HEK293 (cell line): ENCODE results near the gene IMMT.

Source experiments
- CTCF ChIA-PET: fragments of 350-600 bp; formaldehyde crosslinking; extraction: SDS; loops from one replicate; lab custom pipeline; 2021; ENCODE audit warnings: antibody characterized with exemption; lab: Yijun Ruan, JAX
- POLR2A ChIA-PET: fragments of 300-600 bp; formaldehyde crosslinking; extraction: SDS; loops from one replicate; lab custom pipeline; 2020; ENCODE audit warnings: antibody characterized with exemption, inconsistent platforms; lab: Yijun Ruan, JAX
- H3K27ac ChIP-seq: fragments of 200-500 bp; sonication (Bioruptor generic); 2 replicates; pipeline ENCODE4 v1.5.1; 2014; ENCODE audit warnings: low read depth, low read length, control low read depth, inconsistent platforms; ENCODE audit errors: extremely low read depth
- H3K36me3 ChIP-seq, 2 experiments: fragments of 200-500 bp in 1 of 2; sonication (Bioruptor generic) in 1 of 2; 1 replicate in 1 of 2; 2 replicates in 1 of 2; pipeline ENCODE4 v1.5.1; 2014 to 2017; ENCODE audit warnings: inconsistent platforms in 2 of 2, low read length in 2 of 2; ENCODE audit not compliant: control insufficient read depth in 2 of 2, insufficient read depth in 1 of 2
- H3K4me1 ChIP-seq: fragments of 200-500 bp; sonication (Bioruptor generic); 2 replicates; pipeline ENCODE4 v1.5.1; 2014; ENCODE audit warnings: mild to moderate bottlenecking, low read length, inconsistent platforms; ENCODE audit not compliant: control insufficient read depth, insufficient read depth
- H3K4me3 ChIP-seq: 2 replicates; pipeline ENCODE4 v1.5.1; 2011; ENCODE audit warnings: low read depth, mild to moderate bottlenecking, control low read depth, low read length, moderate library complexity
- H3K9me3 ChIP-seq: fragments of 200-500 bp; sonication (Bioruptor generic); 2 replicates; pipeline ENCODE4 v1.5.1; 2014; ENCODE audit warnings: low read depth, low read length, inconsistent platforms; ENCODE audit not compliant: control insufficient read depth, insufficient read depth
- AEBP2 ChIP-seq: fragments of 450-650 bp; formaldehyde crosslinking; IDR thresholded peaks from 2 replicates; pipeline ENCODE4 v1.5.1; 2016; ENCODE audit warnings: missing biosample characterization, missing genetic modification characterization, borderline replicate concordance
- BCL11A ChIP-seq: fragments of 450-650 bp; formaldehyde crosslinking; IDR thresholded peaks from 2 replicates; pipeline ENCODE4 v1.5.1; 2016; ENCODE audit warnings: low read depth, missing biosample characterization, missing genetic modification characterization
- BCL11B ChIP-seq: fragments of 450-650 bp; formaldehyde crosslinking; IDR thresholded peaks from 2 replicates; pipeline ENCODE4 v1.5.1; 2016; ENCODE audit warnings: low read depth, missing biosample characterization, missing genetic modification characterization
- EGR2 ChIP-seq: fragments of 450-650 bp; formaldehyde crosslinking; IDR thresholded peaks from 2 replicates; pipeline ENCODE4 v1.5.1; 2016; ENCODE audit warnings: low read depth, missing biosample characterization, missing genetic modification characterization
- GLIS1 ChIP-seq: fragments of 450-650 bp; formaldehyde crosslinking; IDR thresholded peaks from 2 replicates; pipeline ENCODE4 v1.5.1; 2016; ENCODE audit warnings: missing biosample characterization, missing genetic modification characterization
- SP2 ChIP-seq: fragments of 450-650 bp; formaldehyde crosslinking; IDR thresholded peaks from 2 replicates; pipeline ENCODE4 v1.5.1; 2016; ENCODE audit warnings: missing biosample characterization, missing genetic modification characterization
- TCF7L2 ChIP-seq: IDR thresholded peaks from 2 replicates; pipeline ENCODE4 v1.6.1; 2011; ENCODE audit warnings: low read depth, mild to moderate bottlenecking, inconsistent platforms, low read length, moderate library complexity, borderline replicate concordance
- ZBTB49 ChIP-seq: fragments of 450-650 bp; formaldehyde crosslinking; IDR thresholded peaks from 2 replicates; pipeline ENCODE4 v1.5.1; 2016; ENCODE audit warnings: missing biosample characterization, missing genetic modification characterization, low read depth
- ZBTB7A ChIP-seq: fragments of 450-650 bp; formaldehyde crosslinking; IDR thresholded peaks from 2 replicates; pipeline ENCODE4 v1.5.1; 2016; ENCODE audit warnings: low read depth, missing biosample characterization, missing genetic modification characterization
- ZFHX2 ChIP-seq: fragments of 450-650 bp; formaldehyde crosslinking; conservative IDR thresholded peaks from 2 replicates; pipeline ENCODE4 v1.5.1; 2016; ENCODE audit warnings: missing biosample characterization, missing genetic modification characterization
- ZIC2 ChIP-seq: fragments of 450-650 bp; formaldehyde crosslinking; IDR thresholded peaks from 2 replicates; pipeline ENCODE4 v1.5.1; 2016; ENCODE audit warnings: missing biosample characterization, missing genetic modification characterization
- ZNF112 ChIP-seq: fragments of 450-650 bp; formaldehyde crosslinking; IDR thresholded peaks from 2 replicates; pipeline ENCODE4 v1.5.0; 2017; ENCODE audit warnings: missing biosample characterization, missing genetic modification characterization
- ZNF132 ChIP-seq: fragments of 450-650 bp; formaldehyde crosslinking; IDR thresholded peaks from 2 replicates; pipeline ENCODE4 v1.5.1; 2017; ENCODE audit warnings: missing biosample characterization, missing genetic modification characterization, borderline replicate concordance
- ZNF146 ChIP-seq: fragments of 450-650 bp; formaldehyde crosslinking; IDR thresholded peaks from 2 replicates; pipeline ENCODE4 v1.5.1; 2016; ENCODE audit warnings: missing biosample characterization, missing genetic modification characterization
- ZNF211 ChIP-seq: fragments of 450-650 bp; formaldehyde crosslinking; IDR thresholded peaks from 2 replicates; pipeline ENCODE4 v1.5.1; 2016; ENCODE audit warnings: low read depth, missing biosample characterization, missing genetic modification characterization
- ZNF248 ChIP-seq: fragments of 450-650 bp; formaldehyde crosslinking; IDR thresholded peaks from 2 replicates; pipeline ENCODE4 v1.5.1; 2017; ENCODE audit warnings: missing biosample characterization, missing genetic modification characterization
- ZNF324 ChIP-seq: fragments of 450-650 bp; formaldehyde crosslinking; IDR thresholded peaks from 2 replicates; pipeline ENCODE4 v1.5.1; 2016; ENCODE audit warnings: missing biosample characterization, missing genetic modification characterization
- ZNF335 ChIP-seq: fragments of 450-650 bp; formaldehyde crosslinking; conservative IDR thresholded peaks from 2 replicates; pipeline ENCODE4 v1.5.1; 2016; ENCODE audit warnings: missing biosample characterization, missing genetic modification characterization
- ZNF366 ChIP-seq: fragments of 450-650 bp; formaldehyde crosslinking; conservative IDR thresholded peaks from 2 replicates; pipeline ENCODE4 v1.5.1; 2016; ENCODE audit warnings: missing biosample characterization, missing genetic modification characterization
- ZNF501 ChIP-seq: fragments of 450-650 bp; formaldehyde crosslinking; IDR thresholded peaks from 2 replicates; pipeline ENCODE4 v1.5.1; 2016; ENCODE audit warnings: missing biosample characterization, missing genetic modification characterization
- ZNF548 ChIP-seq: fragments of 450-650 bp; formaldehyde crosslinking; IDR thresholded peaks from 2 replicates; pipeline ENCODE4 v1.5.1; 2016; ENCODE audit warnings: missing biosample characterization, missing genetic modification characterization
- ZNF549 ChIP-seq: fragments of 450-650 bp; IDR thresholded peaks from 2 replicates; pipeline ENCODE4 v1.5.1; 2018; ENCODE audit warnings: missing biosample characterization, missing genetic modification characterization, mild to moderate bottlenecking, inconsistent platforms, moderate library complexity
- ZNF692 ChIP-seq: fragments of 450-650 bp; formaldehyde crosslinking; IDR thresholded peaks from 2 replicates; pipeline ENCODE4 v1.5.1; 2016; ENCODE audit warnings: missing biosample characterization, missing genetic modification characterization
- ZNF777 ChIP-seq: fragments of 450-650 bp; formaldehyde crosslinking; IDR thresholded peaks from 2 replicates; pipeline ENCODE4 v1.5.1; 2017; ENCODE audit warnings: missing biosample characterization, missing genetic modification characterization, borderline replicate concordance
- ZNF830 ChIP-seq: fragments of 450-650 bp; IDR thresholded peaks from 2 replicates; pipeline ENCODE4 v1.5.0; 2018; ENCODE audit warnings: missing biosample characterization, missing genetic modification characterization, low read depth, mild to moderate bottlenecking, moderate library complexity

Gene IMMT

GRCh38 chr2:86223927-86224560 is 28.8 kb upstream of the IMMT start:
- Histone ChIP-seq H3K9me3 (no peaks in the 10 kb centered on the region), H3K4me1 (no peaks in the 10 kb centered on the region), H3K27ac (no peak overlapping the region), H3K4me3 (no peak overlapping the region), H3K36me3 (no peaks in the 10 kb centered on the region)
- POLR2A ChIA-PET, result no interaction called here
- TF ChIP-seq ZNF366 (tag by site-specific recombination) (no peak), SP2 (tag by site-specific recombination) (no peak), ZNF549 (no peak), AEBP2 (tag by site-specific recombination) (no peak), BCL11B (no peak), ZNF324 (no peak), ZNF335 (tag by site-specific recombination) (no peak), ZNF146 (tag by site-specific recombination) (no peak), ZBTB7A (tag by site-specific recombination) (no peak)
- CTCF ChIA-PET, result interaction anchor here (0.6 to 4.6 kb wide), 3 partner anchors 9 to 147 kb away, joined by 3 to 119 read pairs (median 4); no protein-coding TSS in a partner anchor

GRCh38 chr2:86223140-86223926 is 28.1 kb upstream of the IMMT start:
- Histone ChIP-seq H3K9me3 (no peaks in the 10 kb centered on the region), H3K27ac (no peak overlapping the region), H3K4me1 (no peaks in the 10 kb centered on the region), H3K36me3 (no peaks in the 10 kb centered on the region), H3K4me3 (no peak overlapping the region)
- ChIA-PET POLR2A (no interaction called here), CTCF (interaction anchor here (0.6 to 4.6 kb wide), 4 partner anchors 8 to 148 kb away, joined by 4 to 119 read pairs (median 14); no protein-coding TSS in a partner anchor)
- TF ChIP-seq ZNF211 (tag by site-specific recombination), result no peak
- no peak for TF ChIP-seq ZNF132 (tag by site-specific recombination)
- no peak for TF ChIP-seq ZNF830 (tag by site-specific recombination)
- TF ChIP-seq ZNF501 (tag by site-specific recombination), result no peak
- TF ChIP-seq GLIS1 (tag by site-specific recombination), result peak; percentile 45
- no peak for TF ChIP-seq ZNF777 (tag by site-specific recombination)
- peak; percentile 65 for TF ChIP-seq ZIC2
- peak; percentile 87 for TF ChIP-seq ZNF692 (tag by site-specific recombination)
- no peak for TF ChIP-seq ZBTB49 (tag by site-specific recombination)
- TF ChIP-seq ZNF248, result no peak
- TF ChIP-seq ZFHX2 (tag by site-specific recombination), result peak; percentile 51
- no peak for TF ChIP-seq TCF7L2
- no peak for TF ChIP-seq BCL11A (tag by site-specific recombination)
- peak; percentile 45; the same call in 1 of the 2 replicates for TF ChIP-seq EGR2
- no peak for TF ChIP-seq AEBP2 (tag by site-specific recombination)
- no peak for TF ChIP-seq ZNF548 (tag by site-specific recombination)
- no peak for TF ChIP-seq ZNF112 (tag by site-specific recombination)
